Astrocyte of the spinal cord (primary cell): ENCODE measurements around the gene TAPT1.

Experiments used
- DNase-seq: peaks from one replicate; pipeline ENCODE4 v3.0.0; 2011; ENCODE audit warnings: low read depth, low spot score
- H3K4me3 ChIP-seq: 2 replicates; pipeline ENCODE4 v1.5.1; 2011; ENCODE audit warnings: low read depth, mild to moderate bottlenecking, low read length, moderate library complexity
- CTCF ChIP-seq: IDR thresholded peaks from 2 replicates; pipeline ENCODE4 v1.5.1; 2012; ENCODE audit warnings: low read depth, mild to moderate bottlenecking, low read length, inconsistent platforms
- in situ Hi-C: cut with HindIII; loops from 2 replicates; pipeline ENCODE4 v1.10.0; 2017; ENCODE audit warnings: low sequenced_read_pairs

TAPT1 gene

DNA sequence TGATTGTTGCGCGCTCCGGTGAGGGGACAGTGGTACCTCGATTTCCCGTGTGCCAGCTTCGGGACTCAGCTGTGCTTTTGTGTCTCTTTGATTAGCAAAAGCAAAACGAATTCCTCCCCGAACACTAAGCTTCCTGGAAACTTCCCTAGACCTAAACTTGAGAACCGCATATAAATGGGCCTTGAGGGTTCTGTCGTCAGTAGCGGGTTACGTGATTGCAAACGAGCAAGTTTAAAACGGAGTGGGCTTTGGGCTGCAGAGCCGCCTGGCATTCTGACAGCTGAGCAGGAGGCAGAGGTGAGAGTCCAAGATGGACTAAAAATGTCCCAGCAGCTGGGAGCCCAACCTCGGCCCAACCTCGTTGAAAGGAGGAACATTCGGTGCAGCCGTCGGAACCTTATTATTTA, 1.2 kb upstream of the TAPT1 start:
- peak; percentile 33 for DNase-seq
- TF ChIP-seq CTCF, result no peak
- H3K4me3 ChIP-seq, result peak overlapping the region; percentile 82
- in situ Hi-C loops, result no loop called here

DNA sequence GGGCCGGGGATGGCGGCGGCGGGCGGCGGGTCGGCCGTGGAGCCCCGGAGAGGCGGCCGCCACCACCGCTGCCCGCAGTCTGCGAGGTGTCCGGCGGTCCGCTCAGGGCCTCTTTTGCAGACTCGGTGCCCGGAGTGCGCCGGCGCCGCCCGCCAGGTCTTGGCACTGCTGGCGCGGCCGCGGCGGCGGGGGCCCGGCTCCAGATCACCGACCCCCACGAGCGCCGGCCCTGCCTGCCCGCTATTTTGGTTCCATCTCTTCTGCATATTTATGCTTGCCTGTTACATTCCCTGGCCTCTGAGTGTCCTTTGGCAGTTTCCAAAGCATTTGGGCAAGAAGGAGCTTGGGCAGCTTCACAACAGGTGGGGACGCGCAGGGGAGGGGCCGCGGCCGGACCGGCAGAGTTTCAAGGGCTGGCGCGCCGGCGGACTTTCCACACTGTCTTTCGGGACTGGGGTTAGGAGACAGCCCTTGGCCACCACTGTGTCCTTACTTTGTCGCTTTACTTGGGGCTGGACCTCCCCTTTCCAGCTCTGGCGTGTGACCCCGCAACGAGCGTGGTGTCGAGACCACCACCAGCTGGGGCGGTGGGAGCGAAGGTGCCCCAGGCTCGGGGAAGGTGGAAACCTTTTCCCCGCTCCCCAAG, 668 bp upstream of the TAPT1 start:
- no peak for TF ChIP-seq CTCF
- DNase-seq, result peak; percentile 32
- in situ Hi-C loops, result no loop called here
- H3K4me3 ChIP-seq, result peak overlapping the region; percentile 82

GRCh38 chr4:16225167-16225862, 956 bp downstream of the TAPT1 start:
- in situ Hi-C loops, result no loop called here
- H3K4me3 ChIP-seq, result peak overlapping the region; percentile 82
- DNase-seq, result peak; percentile 36
- TF ChIP-seq CTCF, result no peak

DNA sequence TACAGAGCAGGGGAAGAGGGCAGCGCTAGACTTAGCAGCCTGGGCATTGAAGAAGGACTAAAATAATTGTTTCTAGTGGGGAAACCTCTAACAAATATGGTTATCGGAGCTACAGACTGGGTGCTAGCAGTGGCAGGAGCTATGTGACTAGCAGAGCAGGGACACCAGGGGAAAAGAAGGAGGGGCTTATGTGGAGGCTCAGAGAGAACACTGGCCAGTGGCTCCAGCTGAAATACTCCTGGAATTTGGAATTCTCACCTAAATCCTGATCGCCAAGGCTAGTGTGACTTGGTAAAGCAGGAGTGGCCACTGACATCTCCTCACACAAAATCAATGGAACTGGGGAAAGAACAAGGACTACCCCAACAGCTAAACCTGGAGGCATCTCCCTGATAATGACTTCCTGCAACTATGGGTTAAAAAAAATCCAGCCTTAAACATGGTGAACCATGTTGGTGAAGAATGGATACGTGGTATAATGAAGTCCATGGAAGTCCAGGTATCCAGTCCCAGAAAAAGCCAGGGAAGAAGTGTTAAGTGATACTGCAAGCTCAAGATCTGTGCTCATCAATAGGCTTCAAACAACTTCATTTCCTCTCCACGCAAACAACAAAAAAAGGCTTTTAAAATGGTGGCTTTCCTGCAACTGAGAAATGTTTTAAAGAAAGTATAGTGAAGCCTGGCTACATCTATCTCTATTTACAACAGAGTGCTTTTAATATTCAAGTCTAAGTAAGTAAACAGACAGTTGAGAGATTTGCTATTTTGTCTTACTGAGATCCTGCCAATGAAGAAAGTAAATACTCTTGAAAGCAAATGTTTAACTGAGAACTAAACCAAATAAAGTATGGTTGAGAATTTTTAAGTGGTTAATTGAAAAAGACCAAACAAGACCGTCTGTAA, 1.8 kb downstream of the TAPT1 start:
- peak overlapping the region; percentile 82 for H3K4me3 ChIP-seq
- in situ Hi-C loops, result no loop called here
- no peak for DNase-seq
- TF ChIP-seq CTCF, result no peak

GRCh38 chr4:16222957-16223527, 3.2 kb downstream of the TAPT1 start:
- no peak for TF ChIP-seq CTCF
- DNase-seq, result no peak
- in situ Hi-C loops, result no loop called here
- H3K4me3 ChIP-seq, result no peak overlapping the region

DNA sequence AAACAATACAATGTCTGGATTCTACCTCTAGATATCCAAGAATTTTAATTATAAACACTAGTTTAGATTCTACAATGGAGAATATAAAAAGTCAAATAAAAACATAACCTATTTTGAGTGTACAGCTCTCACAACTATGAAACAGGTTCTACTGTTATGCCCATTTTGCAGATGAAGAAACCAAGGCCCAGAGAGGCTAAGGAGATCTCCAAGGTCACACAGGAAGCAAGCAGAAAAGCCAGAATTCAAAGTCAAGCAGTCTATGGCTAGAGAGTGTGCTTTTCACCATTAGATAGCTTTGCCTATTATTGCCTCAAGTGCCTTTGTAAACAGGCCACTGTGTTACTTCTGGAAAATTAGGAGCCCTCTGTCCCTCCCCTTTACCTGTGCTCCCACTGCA, 7.3 kb downstream of the TAPT1 start:
- no peak for TF ChIP-seq CTCF
- no peak for DNase-seq
- no peak overlapping the region for H3K4me3 ChIP-seq
- in situ Hi-C loops, result no loop called here
